Measurements from ENCODE around the gene UNK. TPM values are rescaled to one million over a fixed set of nuclear protein-coding genes. Genes with fewer than 3 reads are reported as not detected.

The UNK gene
- total RNA-seq, 1 donor from 2014 or later = 16.0 TPM

DNA sequence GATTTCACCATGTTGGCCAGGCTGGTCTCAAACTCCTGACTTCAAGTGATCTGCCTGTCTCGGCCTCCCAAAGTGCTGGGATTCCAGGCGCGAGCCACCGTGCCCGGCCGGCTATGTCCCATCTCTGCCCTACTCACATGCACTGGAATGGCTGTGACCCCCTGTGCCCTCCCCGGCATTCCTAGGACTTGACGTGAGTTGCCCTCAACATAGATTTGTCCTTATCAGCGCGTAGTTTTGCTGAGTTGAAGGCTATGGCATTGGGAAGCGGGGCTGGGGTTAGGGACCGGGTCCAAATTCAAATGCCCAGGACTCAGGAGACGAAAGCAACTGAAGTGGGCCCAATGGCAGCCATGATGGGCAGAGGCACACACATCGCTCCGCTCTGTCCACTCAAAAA lies 53.8 kb downstream of the UNK start:
- ATAC-seq = peak; percentile 53
- intact Hi-C loops (cut with DNase I) = no loop called here
- no peak for DNase-seq (ENCODE audit: missing footprints)

DNA sequence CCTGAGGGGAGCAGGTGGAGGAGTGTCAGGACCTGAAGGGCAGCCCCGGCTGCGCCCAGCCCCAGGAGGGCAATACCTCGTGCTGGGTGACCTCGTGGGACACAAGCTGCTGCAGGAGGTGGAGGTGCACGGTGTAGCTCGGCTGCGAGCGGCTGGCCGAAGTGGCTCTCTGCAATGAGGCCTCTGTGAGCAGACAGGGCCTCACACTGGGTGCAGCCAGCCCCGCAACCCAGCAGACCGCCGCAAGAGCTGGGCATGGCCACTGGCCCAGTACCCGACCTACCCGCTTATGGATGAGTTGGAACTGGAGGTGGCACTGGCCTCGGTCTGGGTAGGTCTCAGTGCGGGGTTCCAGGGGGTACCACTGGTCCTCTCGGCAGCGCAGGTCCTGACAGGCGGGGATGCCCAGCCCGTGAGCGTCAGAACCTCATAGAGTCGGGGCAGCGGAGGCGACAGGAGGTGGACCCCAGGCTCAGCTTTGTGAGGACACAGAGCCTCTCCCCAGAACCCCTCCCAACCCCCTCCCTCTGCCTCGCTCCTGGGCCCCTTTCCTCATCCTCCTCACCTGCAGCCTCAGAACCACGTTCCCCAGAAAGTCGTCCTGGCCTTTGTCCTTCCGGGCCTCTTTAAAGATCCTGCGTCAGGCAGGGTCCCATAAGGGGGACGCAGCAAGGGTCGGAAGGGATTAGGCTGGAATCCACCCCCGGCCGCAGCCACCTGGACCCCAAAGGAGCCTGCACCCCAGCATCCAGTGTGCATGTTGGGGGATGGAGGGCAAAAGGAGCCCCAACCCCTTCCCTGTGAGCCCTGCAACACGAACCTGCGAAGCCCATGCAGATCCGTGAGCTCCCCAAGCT lies 55.6 kb downstream of the UNK start:
- ATAC-seq = no peak
- intact Hi-C loops (cut with DNase I) = no loop called here
- DNase-seq (ENCODE audit: missing footprints) = no peak

DNA sequence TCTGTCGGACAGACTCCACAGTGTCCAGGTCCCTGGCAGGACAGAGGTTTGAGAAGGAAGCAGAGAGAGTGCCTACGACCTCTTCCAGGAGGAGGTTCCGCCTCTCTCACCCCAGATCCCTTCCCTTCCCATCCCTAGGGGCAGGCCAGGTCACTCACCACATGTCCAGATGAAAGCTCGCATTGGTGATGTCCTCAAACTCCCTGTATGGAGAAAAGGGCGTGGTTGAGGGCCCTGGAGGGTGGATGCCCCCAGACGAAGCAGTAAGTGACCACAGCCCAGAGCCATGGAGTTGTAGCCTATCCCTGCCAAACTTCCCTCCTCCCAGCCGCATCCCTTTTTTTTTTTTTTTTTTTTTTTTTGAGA lies 56.2 kb downstream of the UNK start:
- intact Hi-C loops (cut with DNase I) = no loop called here
- DNase-seq (ENCODE audit: missing footprints) = peak; percentile 13
- no peak for ATAC-seq

DNA sequence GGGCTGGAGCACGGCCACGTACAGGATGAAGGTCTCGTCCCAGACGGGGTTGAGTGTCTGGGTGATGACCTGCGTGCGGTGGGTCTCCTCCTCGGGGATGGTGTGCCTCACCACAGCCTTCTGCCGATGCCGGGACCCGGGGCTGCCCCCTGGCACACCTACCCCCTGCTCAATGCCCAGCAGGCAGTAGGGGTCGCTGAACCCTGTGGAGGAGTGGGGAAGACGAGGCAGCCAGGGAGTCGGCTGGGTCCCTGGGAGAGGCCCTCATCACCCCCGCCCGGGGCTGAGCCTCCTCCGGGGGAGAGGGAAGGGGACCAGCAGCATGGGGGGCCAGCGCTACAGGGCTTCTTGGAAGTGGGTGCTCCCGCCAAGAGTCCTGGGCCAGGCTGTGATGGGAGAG lies 57.8 kb downstream of the UNK start:
- peak; percentile 48 for DNase-seq (ENCODE audit: missing footprints)
- intact Hi-C loops (cut with DNase I) = no loop called here
- no peak for ATAC-seq

DNA sequence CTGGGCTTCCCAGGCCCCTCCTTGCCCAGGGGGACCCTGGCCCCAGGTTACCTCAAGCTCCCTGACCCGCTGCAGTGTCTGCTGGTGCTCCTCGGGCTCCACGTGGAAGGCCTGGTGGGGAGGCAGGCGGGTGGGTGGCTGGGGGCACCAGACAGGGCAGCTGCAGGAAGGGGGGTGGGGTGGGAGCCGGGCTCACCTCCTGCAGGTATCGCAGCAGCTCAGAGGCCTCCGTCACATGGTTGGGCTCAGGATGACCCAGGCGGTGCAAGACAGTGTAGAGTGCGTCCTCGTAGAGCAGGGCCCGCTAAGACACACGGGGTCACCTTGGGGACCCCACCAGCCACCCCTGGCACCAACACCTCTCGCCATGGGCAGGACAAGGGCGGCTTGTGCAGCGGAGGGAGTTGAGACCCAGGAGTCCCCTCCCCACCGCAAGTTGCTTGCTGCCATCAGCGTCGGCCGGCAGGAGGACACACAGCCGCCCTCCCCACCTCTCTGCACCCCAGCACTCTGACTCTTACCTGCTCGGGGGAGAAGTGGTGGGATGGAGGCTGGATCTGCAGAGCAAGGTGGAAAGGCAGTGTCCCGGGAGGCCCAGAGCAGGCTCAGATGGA lies 58.5 kb downstream of the UNK start:
- DNase-seq (ENCODE audit: missing footprints) (no peak), ATAC-seq (no peak)
- intact Hi-C loops (cut with DNase I) = no loop called here

DNA sequence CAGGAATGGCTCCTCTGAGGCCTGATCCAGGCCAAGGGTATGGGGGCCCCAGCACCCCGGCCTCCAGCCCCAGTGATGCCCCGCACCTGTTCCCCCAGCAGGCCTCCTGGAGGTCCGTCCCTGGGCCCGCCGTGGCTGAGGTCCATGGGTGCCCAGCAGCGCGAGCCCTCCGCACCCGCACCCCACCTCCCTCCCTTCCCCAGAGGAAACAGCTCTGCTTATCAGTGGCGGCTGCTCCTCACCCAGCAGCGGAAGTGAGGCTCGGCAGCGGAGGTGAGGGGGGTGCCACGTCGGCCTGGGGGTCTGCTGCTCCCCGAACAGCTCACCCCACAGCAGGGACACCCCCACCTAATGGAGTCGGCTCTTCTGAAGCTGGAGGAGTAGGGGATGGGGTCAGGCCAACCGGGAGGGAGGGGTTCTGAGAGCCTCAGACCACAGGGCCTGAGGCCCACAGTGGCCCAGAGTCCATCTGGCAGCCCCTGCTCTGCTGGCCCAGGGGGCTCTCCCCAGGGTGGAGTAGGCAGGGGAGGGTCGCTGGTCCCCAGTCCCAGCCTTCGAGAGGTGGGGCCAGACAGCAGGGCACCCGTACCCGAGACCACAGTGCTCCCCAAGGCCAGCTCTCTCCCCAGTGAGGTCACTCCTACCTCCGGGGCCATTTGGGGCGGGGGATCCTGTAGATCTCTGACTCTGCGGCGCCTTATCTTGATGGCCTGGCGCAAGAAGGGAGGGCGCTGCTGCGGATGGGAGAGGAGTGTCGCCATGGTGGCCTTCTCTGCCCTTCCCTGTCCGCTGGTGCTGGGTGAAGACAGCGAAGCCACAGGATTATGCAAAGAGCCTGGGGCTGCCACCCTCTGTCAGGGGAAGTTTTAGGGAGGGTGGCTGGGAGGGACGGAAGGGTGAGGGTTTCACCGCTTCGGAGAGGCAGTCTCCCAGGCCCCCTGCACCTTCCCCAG lies 59.2 kb downstream of the UNK start, which contains the start of gene UNC13D:
Gene UNC13D, minus strand, starts transcription at position 828 of the 953 bp plus-strand sequence. Its CDS starts 67 bp downstream, at position 761.
- intact Hi-C loops (cut with DNase I) = no loop called here
- peak; percentile 79 for DNase-seq (ENCODE audit: missing footprints)
- peak; percentile 9 for ATAC-seq

DNA sequence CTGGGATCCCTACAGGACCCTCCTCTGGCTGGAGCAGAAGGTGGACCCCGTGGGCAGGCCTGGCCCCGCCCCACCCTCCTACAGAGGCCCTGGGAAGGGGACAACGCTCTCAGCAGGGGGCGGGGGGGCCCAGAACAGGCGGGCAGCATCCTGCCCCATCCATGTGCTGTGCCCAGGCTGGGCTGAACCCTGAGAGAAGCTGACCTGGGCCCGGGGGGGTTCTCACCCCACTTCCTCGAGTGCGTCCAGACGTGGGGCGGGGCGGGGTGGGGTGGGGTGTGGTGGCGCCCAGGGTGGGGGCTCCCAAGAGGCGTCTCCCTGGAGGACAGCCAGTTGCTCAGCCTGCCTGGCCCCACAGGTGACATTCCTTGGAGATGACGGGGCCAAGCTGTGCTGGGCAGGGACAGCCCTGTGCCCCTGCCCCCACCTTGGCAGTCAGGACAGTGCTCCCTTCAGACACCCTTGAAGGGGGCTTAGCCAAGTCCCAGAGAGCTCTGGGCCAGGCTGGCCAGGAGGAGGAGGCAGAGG lies 60.0 kb downstream of the UNK start:
- intact Hi-C loops (cut with DNase I) = loop anchor here (1.0 kb wide), 1 partner anchor 65 kb away; a partner anchor contains a TSS
- DNase-seq (ENCODE audit: missing footprints) = no peak
- ATAC-seq = peak; percentile 57

DNA sequence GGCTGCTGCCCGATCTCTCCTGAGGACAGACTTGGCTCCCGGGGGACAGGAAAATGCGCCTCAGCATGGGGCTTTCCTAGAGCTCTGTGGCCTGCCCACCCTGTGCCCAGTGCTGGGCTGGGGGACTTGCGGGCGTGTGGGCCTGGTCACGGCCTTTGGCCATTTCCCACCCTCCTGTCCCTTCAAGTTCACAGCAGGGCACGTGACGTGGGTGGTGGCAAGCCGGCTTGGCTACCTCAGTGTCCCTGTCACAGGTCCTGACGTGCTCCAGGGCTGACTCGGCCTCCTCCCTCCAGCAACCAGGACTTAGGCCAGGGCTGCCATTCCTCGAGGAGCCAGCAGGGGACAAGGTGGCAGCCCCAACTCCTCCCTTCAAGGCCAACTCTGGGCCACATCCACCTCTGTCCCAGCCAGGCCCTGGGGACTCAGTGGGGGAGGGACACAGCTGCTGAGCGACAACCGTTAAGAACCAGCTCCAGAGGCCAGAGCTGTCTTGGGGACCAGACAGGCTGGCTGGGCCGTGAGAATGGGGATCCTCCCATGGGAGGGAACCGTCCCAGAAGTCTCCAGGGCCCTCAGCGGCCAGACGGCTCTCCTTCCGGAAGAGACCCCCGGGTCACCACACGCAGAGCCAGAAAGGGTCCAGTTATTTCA lies 60.6 kb downstream of the UNK start:
- intact Hi-C loops (cut with DNase I) = loop anchor here (1.0 kb wide), 1 partner anchor 66 kb away; a partner anchor contains a TSS
- ATAC-seq (peak; percentile 82), DNase-seq (ENCODE audit: missing footprints) (peak; percentile 91)

DNA sequence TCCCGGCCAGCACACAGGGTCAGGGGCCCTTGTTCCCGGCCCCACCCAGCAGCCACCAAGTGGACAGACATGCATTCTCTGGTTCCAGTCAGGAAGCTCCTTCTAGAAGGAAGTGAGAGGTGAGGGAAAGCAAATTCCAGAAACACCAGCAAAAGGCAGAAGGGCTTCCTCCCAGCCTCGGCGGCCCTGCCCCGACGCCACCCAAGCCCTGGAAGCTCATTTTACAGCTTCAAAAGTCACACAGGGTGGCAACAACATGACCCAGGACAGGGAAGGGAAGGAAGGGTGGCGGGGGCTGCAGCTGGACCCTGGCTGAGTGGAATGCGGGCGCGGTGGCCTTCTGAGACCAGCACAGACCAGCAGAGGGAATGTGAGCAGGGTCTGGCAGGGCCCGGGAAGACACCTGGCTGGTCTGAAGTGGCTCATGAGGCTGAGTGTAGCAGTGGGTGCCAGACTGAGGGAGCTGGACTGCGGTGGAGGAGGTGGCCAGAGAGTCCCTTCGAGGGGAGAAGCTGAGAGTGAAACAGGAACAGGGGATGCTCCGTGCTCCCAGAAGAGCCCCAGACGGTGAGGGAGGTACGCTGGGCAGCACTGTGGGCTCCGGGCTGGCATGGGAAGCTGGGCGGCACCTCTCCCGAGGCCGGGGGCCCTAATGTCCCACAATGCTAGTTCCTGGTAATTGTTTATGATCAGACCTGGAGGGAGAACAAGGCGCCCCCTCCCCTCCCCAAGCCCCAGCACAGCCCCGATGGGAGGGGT lies 61.5 kb downstream of the UNK start:
- intact Hi-C loops (cut with DNase I) = loop anchor here (1.0 kb wide), 1 partner anchor 67 kb away; a partner anchor contains a TSS
- ATAC-seq (no peak), DNase-seq (ENCODE audit: missing footprints) (no peak)

DNA sequence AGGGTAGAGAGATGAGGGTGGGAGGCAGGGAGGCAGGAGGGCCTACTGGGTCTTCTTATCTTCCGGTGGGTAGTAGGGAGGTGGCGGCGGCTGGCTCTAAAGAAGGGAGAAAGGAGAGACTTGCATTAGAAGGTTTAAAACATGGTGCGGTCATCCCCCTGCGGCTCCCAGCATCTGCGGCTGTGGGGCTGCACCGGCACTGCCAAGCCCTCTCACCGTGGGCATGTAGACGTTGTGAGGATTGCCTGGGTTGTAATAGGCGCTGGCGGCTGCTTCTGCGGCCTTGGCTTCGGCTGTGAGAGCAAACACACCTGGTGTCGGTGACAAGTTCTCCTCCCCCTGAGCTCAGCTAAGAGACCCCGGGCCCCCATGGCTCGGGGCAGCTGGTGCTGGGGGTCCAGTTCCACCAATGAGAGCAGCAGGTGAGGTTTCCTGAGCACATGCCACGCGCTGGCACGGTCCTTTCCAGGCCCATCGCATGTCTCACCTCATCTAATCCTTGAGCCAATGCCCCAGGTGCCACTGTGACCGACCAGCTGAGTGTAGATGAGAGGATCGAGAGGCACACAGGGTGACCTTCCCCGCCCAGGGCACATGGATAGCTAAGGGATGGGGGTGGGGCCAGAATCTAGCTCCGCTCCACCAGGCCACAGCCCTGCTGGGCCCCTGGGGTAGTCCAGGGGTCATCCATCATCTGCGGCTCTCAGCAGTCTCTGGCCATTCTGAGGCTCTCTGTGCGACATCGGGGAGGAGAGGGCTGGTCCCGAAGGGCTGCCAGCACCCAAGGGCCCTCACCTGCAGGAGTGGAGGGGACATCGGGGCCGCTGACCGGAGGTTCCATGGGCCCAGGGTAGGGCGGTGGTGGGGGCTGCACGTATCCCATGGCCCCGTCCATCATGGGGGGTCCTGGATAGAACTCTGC lies 62.3 kb downstream of the UNK start:
- intact Hi-C loops (cut with DNase I) = no loop called here
- ATAC-seq (no peak), DNase-seq (ENCODE audit: missing footprints) (no peak)

DNA sequence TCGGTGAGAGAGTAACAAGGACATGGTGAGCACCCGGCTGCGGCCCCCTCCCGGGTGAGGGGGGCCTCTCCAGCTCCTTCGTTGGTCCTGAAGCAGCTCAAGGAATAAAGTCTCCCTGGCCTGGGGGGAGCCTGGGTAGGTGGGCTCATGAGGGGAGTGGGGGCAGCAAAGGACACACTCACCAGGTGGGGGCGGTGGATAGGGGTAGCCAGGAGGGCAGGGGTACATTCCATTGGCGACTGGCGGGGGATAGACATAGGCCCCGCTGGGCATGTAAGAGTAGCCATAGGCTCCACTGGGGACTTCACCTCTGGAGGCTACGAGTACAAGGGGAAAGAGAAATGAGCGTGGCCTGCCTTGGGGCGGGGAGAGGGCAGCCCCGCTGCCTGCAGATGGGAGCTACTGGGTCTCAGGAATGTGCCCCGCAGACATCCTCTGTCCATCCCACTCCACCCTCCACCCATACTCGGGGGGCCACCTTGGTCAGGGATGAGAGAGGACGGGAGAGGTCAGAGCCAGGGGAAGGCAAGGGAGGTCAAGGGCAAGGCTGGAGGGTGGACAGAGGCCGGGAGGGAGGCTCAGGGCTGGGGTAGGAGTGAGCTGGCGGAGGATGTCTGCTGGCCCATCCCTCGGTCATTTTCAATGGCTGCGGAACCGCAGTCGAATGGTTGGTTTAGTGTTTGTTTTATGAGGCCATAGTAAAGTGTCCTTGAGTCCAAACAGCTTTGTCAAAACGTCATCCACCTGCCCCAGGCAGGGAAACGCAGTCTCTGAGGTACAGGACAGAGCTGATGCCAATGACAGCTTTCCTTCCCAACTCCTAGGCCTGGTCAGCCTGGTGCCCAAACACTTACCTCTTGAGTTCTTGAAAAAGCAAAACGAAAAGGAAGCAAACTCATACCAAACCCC lies 63.3 kb downstream of the UNK start:
- no peak for ATAC-seq
- intact Hi-C loops (cut with DNase I) = no loop called here
- no peak for DNase-seq (ENCODE audit: missing footprints)

DNA sequence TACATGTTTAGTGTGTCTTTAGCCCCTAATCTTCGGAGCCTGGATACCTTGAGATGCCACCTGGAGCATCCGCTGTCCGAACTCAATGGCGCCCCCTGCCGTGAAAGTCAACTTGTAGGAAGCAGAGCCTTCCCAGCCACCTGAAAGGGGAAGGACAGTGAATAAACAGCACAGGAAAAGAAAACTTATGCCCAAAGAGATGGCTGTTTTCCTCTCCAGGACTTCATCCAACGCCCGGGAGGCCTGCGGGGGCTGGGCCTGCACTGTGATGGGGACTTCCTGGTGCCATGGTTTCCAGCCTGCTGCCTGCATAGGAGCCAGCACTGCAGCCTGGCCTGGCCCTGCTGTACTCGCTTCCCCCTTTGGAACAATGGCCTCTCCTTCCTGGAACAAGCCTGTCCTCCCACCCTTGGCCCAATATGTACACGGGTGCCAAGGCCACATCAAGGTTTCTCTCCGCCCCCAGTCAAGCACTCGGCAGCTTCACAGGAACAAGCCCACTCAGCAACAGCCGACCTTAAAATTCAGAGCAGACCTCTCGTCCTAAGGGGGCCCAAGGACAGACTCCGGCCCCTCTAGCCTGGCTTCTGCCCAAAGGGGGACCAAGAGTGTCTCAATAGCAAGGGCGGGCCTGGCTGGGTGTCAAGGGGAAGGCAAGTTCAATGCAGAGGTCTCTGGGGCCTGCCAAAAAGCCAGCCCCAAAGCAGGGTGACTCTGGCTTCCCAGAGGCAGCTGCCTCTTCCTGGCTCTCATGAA lies 64.1 kb downstream of the UNK start:
- intact Hi-C loops (cut with DNase I) = no loop called here
- ATAC-seq (no peak), DNase-seq (ENCODE audit: missing footprints) (peak; percentile 90)

DNA sequence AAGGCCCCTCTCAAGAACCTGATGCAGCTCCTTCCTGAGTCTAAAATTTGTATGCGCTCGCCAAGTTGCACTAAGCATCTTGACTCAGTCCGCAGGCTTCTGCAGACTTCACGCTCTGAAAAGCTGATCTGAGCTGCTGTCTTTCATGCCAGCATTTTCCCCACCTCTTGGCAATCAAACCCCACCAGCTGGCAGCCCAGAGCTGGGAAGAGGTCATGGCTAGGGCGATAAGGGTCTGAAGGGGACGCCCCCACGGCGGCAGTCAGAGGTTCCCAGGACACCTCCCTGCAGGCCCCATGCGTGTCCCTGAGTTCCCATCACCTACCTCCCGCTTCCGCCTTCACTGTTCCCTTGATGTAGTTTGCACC lies 64.7 kb downstream of the UNK start:
- intact Hi-C loops (cut with DNase I) = no loop called here
- DNase-seq (ENCODE audit: missing footprints) = no peak
- no peak for ATAC-seq

DNA sequence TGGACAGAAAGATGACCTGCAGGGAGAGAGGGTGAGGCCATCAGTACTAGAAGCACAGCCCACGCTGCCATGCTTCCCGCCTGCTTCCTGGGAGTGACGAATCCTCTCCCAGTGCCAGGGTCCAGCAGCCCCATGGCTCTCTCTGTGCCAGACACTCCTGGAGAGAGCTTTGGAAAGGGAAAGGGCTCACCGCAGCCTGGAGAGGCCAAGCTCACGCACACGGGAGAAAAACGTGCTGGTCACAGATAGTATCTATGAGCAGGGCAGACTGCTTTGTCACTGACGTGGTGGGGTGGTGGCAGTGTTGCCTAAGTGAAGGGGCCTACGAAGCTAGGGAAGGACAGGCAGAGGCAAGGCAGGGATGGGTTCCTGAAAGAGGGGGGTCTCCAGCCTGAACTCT lies 65.1 kb downstream of the UNK start:
- ATAC-seq (no peak), DNase-seq (ENCODE audit: missing footprints) (no peak)
- intact Hi-C loops (cut with DNase I) = no loop called here

Measured in Right ventricle myocardium inferior (tissue), 1 donor.